ENCODE data around the gene C15orf62. TPM values are rescaled to one million over a fixed set of nuclear protein-coding genes. Genes with fewer than 3 reads are reported as not detected.
A peak's percentile ranks its signal among the peaks of the same experiment; 100 is the strongest.

The C15orf62 gene
- total and polyA plus RNA-seq, 2 donors from 2014 or later, result 0.47 to 1.4 TPM

- intact Hi-C loops (cut with DNase I), result no loop called here
- Histone ChIP-seq H3K36me3 (ENCODE audit: control insufficient read depth in 2 of 3, insufficient read depth in 3 of 3, low read length in 3 of 3) (no peaks in the 10 kb centered on the region), H3K27me3 (ENCODE audit: control insufficient read depth, insufficient read depth, low read length) (no peaks in the 10 kb centered on the region), H3K4me1 (ENCODE audit: control insufficient read depth in 2 of 3, insufficient read depth in 2 of 3, low read depth in 1 of 3, low read length in 3 of 3) (peaks cover 5 to 34% (median 26%) of the 10 kb centered on the region in 3 donors), H3K9me3 (ENCODE audit: control insufficient read depth in 2 of 3, insufficient read depth in 1 of 3, low read length in 3 of 3) (no peaks in the 10 kb centered on the region), H3K9ac (ENCODE audit: low read length in 3 of 3) (peak overlapping the region in 1 of 3 donors; percentile 6), H3K4me3 (ENCODE audit: low read length in 3 of 3) (no peak overlapping the region), H3K27ac (ENCODE audit: low read depth in 2 of 2, low read length in 2 of 2) (peak overlapping the region; percentile 38 to 45)
- DNase-seq, result no peak
- TF ChIP-seq CTCF (IDR thresholded peaks at IDR 0.05; ENCODE audit: borderline replicate concordance, extremely low read depth, insufficient read depth), result no peak
- no peak for FAIRE-seq
These were observed 15.4 kb downstream of the C15orf62 start for GRCh38 chr15:40785164-40785563.

- no peaks in the 10 kb centered on the region for H3K27me3 ChIP-seq (ENCODE audit: control insufficient read depth, insufficient read depth, low read length)
- no peak overlapping the region for H3K4me3 ChIP-seq (ENCODE audit: low read length in 3 of 3)
- no peak for FAIRE-seq
- H3K27ac ChIP-seq (ENCODE audit: low read depth in 2 of 2, low read length in 2 of 2), result peak overlapping the region; percentile 38 to 45
- intact Hi-C loops (cut with DNase I), result no loop called here
- H3K9me3 ChIP-seq (ENCODE audit: control insufficient read depth in 2 of 3, insufficient read depth in 1 of 3, low read length in 3 of 3), result no peaks in the 10 kb centered on the region
- DNase-seq, result no peak
- H3K36me3 ChIP-seq (ENCODE audit: control insufficient read depth in 2 of 3, insufficient read depth in 3 of 3, low read length in 3 of 3), result no peaks in the 10 kb centered on the region
- peak overlapping the region in 1 of 3 donors; percentile 6 for H3K9ac ChIP-seq (ENCODE audit: low read length in 3 of 3)
- peaks cover 5 to 34% (median 26%) of the 10 kb centered on the region in 3 donors for H3K4me1 ChIP-seq (ENCODE audit: control insufficient read depth in 2 of 3, insufficient read depth in 2 of 3, low read depth in 1 of 3, low read length in 3 of 3)
- TF ChIP-seq CTCF (IDR thresholded peaks at IDR 0.05; ENCODE audit: borderline replicate concordance, extremely low read depth, insufficient read depth), result no peak
These were observed 16.0 kb downstream of the C15orf62 start for GRCh38 chr15:40785814-40786213.

- no peaks in the 10 kb centered on the region for H3K27me3 ChIP-seq (ENCODE audit: control insufficient read depth, insufficient read depth, low read length)
- no peaks in the 10 kb centered on the region for H3K9me3 ChIP-seq (ENCODE audit: control insufficient read depth in 2 of 3, insufficient read depth in 1 of 3, low read length in 3 of 3)
- intact Hi-C loops (cut with DNase I), result no loop called here
- H3K4me1 ChIP-seq (ENCODE audit: control insufficient read depth in 2 of 3, insufficient read depth in 2 of 3, low read depth in 1 of 3, low read length in 3 of 3), result peaks cover 5 to 34% (median 26%) of the 10 kb centered on the region in 3 donors
- peak overlapping the region in 1 of 3 donors; percentile 16 for H3K4me3 ChIP-seq (ENCODE audit: low read length in 3 of 3)
- no peak for TF ChIP-seq CTCF (IDR thresholded peaks at IDR 0.05; ENCODE audit: borderline replicate concordance, extremely low read depth, insufficient read depth)
- no peak for FAIRE-seq
- H3K9ac ChIP-seq (ENCODE audit: low read length in 3 of 3), result peak overlapping the region in 2 of 3 donors; percentile 37 to 48
- peak; percentile 72 to 88 (median 77) for DNase-seq
- peak overlapping the region; percentile 80 to 84 for H3K27ac ChIP-seq (ENCODE audit: low read depth in 2 of 2, low read length in 2 of 2)
- H3K36me3 ChIP-seq (ENCODE audit: control insufficient read depth in 2 of 3, insufficient read depth in 3 of 3, low read length in 3 of 3), result no peaks in the 10 kb centered on the region
These were observed 17.6 kb downstream of the C15orf62 start for GRCh38 chr15:40787344-40787841.

- Histone ChIP-seq H3K27me3 (ENCODE audit: control insufficient read depth, insufficient read depth, low read length) (no peaks in the 10 kb centered on the region), H3K36me3 (ENCODE audit: control insufficient read depth in 2 of 3, insufficient read depth in 3 of 3, low read length in 3 of 3) (no peaks in the 10 kb centered on the region), H3K4me1 (ENCODE audit: control insufficient read depth in 2 of 3, insufficient read depth in 2 of 3, low read depth in 1 of 3, low read length in 3 of 3) (peaks cover 5 to 34% (median 26%) of the 10 kb centered on the region in 3 donors), H3K4me3 (ENCODE audit: low read length in 3 of 3) (no peak overlapping the region), H3K9ac (ENCODE audit: low read length in 3 of 3) (peak overlapping the region in 1 of 3 donors; percentile 48), H3K27ac (ENCODE audit: low read depth in 2 of 2, low read length in 2 of 2) (peak overlapping the region; percentile 80 to 84), H3K9me3 (ENCODE audit: control insufficient read depth in 2 of 3, insufficient read depth in 1 of 3, low read length in 3 of 3) (no peaks in the 10 kb centered on the region)
- DNase-seq, result no peak
- TF ChIP-seq CTCF (IDR thresholded peaks at IDR 0.05; ENCODE audit: borderline replicate concordance, extremely low read depth, insufficient read depth), result no peak
- intact Hi-C loops (cut with DNase I), result no loop called here
- FAIRE-seq, result no peak
These were observed 18.2 kb downstream of the C15orf62 start for GRCh38 chr15:40787991-40788390.

Measured in kidney (tissue), 14 donors.